Karpas-422 (cell line): ENCODE results near the gene UNC13D. TPM values are rescaled to one million over a fixed set of nuclear protein-coding genes. Genes with fewer than 3 reads are reported as not detected.
"Not testable (repeated sequence)": the region's sequence is repeated elsewhere in the genome, so short reads cannot be mapped to it uniquely, and the experiment has no call there.

Experiments used
- DNase-seq: peaks from one replicate; pipeline ENCODE4 v3.0.0-alpha.2; 2015
- H2AFZ ChIP-seq: fragments of 200-600 bp; sonication (generic); 2 replicates; pipeline ENCODE4 v1.6.1; 2014; ENCODE audit warnings: antibody characterized with exemption, low read length, mixed read lengths
- H3K27ac ChIP-seq: fragments of 200-600 bp; sonication (generic); 2 replicates; pipeline ENCODE4 v1.5.1; 2014; ENCODE audit warnings: mild to moderate bottlenecking, low read length, moderate library complexity
- H3K27me3 ChIP-seq: fragments of 200-600 bp; sonication (generic); 2 replicates; pipeline ENCODE4 v1.6.1; 2014; ENCODE audit warnings: low read length, mixed read lengths
- H3K36me3 ChIP-seq: fragments of 200-600 bp; sonication (generic); 2 replicates; pipeline ENCODE4 v1.6.1; 2014; ENCODE audit warnings: low read length, mixed read lengths; ENCODE audit not compliant: insufficient read depth
- H3K4me1 ChIP-seq: fragments of 200-600 bp; sonication (generic); 2 replicates; pipeline ENCODE4 v1.6.1; 2014; ENCODE audit warnings: mild to moderate bottlenecking, low read length, mixed read lengths
- H3K4me2 ChIP-seq: fragments of 200-600 bp; sonication (generic); 2 replicates; pipeline ENCODE4 v1.6.1; 2014; ENCODE audit warnings: low read length, low read depth, mild to moderate bottlenecking; ENCODE audit not compliant: poor library complexity, severe bottlenecking
- H3K4me3 ChIP-seq: fragments of 200-600 bp; sonication (generic); 2 replicates; pipeline ENCODE4 v1.5.1; 2014; ENCODE audit warnings: mild to moderate bottlenecking, antibody characterized with exemption, low read length, mixed read lengths
- H3K79me2 ChIP-seq: fragments of 200-600 bp; sonication (generic); 2 replicates; pipeline ENCODE4 v1.6.1; 2014; ENCODE audit warnings: mild to moderate bottlenecking, low read length, mixed read lengths
- H3K9ac ChIP-seq: fragments of 200-600 bp; sonication (generic); 2 replicates; pipeline ENCODE4 v1.6.0; 2014; ENCODE audit warnings: low read length
- H3K9me2 ChIP-seq: fragments of 200-600 bp; sonication (generic), shearing (Covaris generic); replicated peaks from 2 replicates; pipeline ENCODE4 v1.6.0; 2014; ENCODE audit warnings: mild to moderate bottlenecking, low read length, moderate library complexity; ENCODE audit not compliant: insufficient read depth
- H3K9me3 ChIP-seq: fragments of 300-700, 200-600 bp; sonication (generic); 2 replicates; pipeline ENCODE4 v1.6.1; 2014; ENCODE audit warnings: low read length, mixed read lengths
- H4K20me1 ChIP-seq: fragments of 200-600 bp; sonication (generic); 2 replicates; pipeline ENCODE4 v1.6.1; 2014; ENCODE audit warnings: mild to moderate bottlenecking, antibody characterized with exemption, low read length, low read depth; ENCODE audit not compliant: insufficient read depth
- total RNA-seq: library from RNA; depleted of rRNA; stranded (reverse); fragments of >200 nt; shearing (Covaris generic); gene quantifications from 2 replicates; pipeline ENCODE4 v1.2.3, GENCODE V29; 2014; ENCODE audit warnings: low replicate concordance

UNC13D gene
- total RNA-seq, 1 experiment from 2014 or later = 30.9 TPM

GRCh38 chr17:75784473-75785015 lies 59.7 kb downstream of the UNC13D start, which contains the start of gene UNK:
Gene UNK (plus strand): TSS chr17:75784806. CDS start chr17:75784881, 75 bp downstream.
- Histone ChIP-seq H3K4me3 (peak within 1 kb of the TSS; percentile 85), H3K79me2 (peaks cover 45% of the 10 kb centered on the region), H3K4me2 (peak within 1 kb of the TSS; percentile 89), H2AFZ (peak within 1 kb of the TSS; percentile 60; the same call in 1 of the 2 replicates), H3K27ac (peak within 1 kb of the TSS; percentile 95), H3K27me3 (no peaks in the 10 kb centered on the region), H4K20me1 (no peaks in the 10 kb centered on the region), H3K9me2 (no peaks in the 10 kb centered on the region), H3K36me3 (peaks cover 4% of the 10 kb centered on the region; the same call in 1 of the 2 replicates), H3K4me1 (peaks cover 56% of the 10 kb centered on the region), H3K9ac (peak within 1 kb of the TSS; percentile 93), H3K9me3 (no peaks in the 10 kb centered on the region)
- peak; percentile 99 for DNase-seq

- Histone ChIP-seq H3K9me2 (no peaks in the 10 kb centered on the region), H3K36me3 (peaks cover 4% of the 10 kb centered on the region), H3K4me3 (peak overlapping the region; percentile 85), H3K4me2 (peak overlapping the region; percentile 89), H3K4me1 (peaks cover 56% of the 10 kb centered on the region), H3K27ac (peak overlapping the region; percentile 95), H4K20me1 (peaks cover 6% of the 10 kb centered on the region), H2AFZ (peak overlapping the region; percentile 7; the same call in 1 of the 2 replicates), H3K27me3 (no peaks in the 10 kb centered on the region), H3K79me2 (peaks cover 45% of the 10 kb centered on the region), H3K9me3 (no peaks in the 10 kb centered on the region), H3K9ac (peak overlapping the region; percentile 93)
- no peak for DNase-seq
These were observed 60.3 kb downstream of the UNC13D start for GRCh38 chr17:75783803-75784472.

- H3K27ac ChIP-seq = peak overlapping the region; percentile 95
- H3K9me3 ChIP-seq = no peaks in the 10 kb centered on the region
- peaks cover 62% of the 10 kb centered on the region for H3K4me1 ChIP-seq
- H2AFZ ChIP-seq = peak overlapping the region; percentile 87
- peak overlapping the region; percentile 89 for H3K4me2 ChIP-seq
- H3K27me3 ChIP-seq = no peaks in the 10 kb centered on the region
- peaks cover 10% of the 10 kb centered on the region for H3K36me3 ChIP-seq
- peaks cover 13% of the 10 kb centered on the region for H4K20me1 ChIP-seq
- peak; percentile 88 for DNase-seq
- H3K4me3 ChIP-seq = peak overlapping the region; percentile 85
- peaks cover 46% of the 10 kb centered on the region for H3K79me2 ChIP-seq
- H3K9ac ChIP-seq = peak overlapping the region; percentile 93
- no peaks in the 10 kb centered on the region for H3K9me2 ChIP-seq
These were observed 61.0 kb downstream of the UNC13D start for GRCh38 chr17:75783069-75783783.

- Histone ChIP-seq H3K27me3 (no peaks in the 10 kb centered on the region), H4K20me1 (peaks cover 32% of the 10 kb centered on the region), H3K9ac (peak overlapping the region; percentile 61), H3K4me2 (peak overlapping the region; percentile 76), H3K9me2 (no peaks in the 10 kb centered on the region), H3K9me3 (no peaks in the 10 kb centered on the region), H2AFZ (no peak overlapping the region), H3K4me1 (peaks cover 54% of the 10 kb centered on the region), H3K27ac (peak overlapping the region; percentile 95), H3K4me3 (peak overlapping the region; percentile 46), H3K79me2 (peaks cover 18% of the 10 kb centered on the region), H3K36me3 (peaks cover 21% of the 10 kb centered on the region)
- no peak for DNase-seq
These were observed 64.0 kb downstream of the UNC13D start for GRCh38 chr17:75779987-75780889.

- H3K9ac ChIP-seq = peak overlapping the region; percentile 97
- no peaks in the 10 kb centered on the region for H3K9me3 ChIP-seq
- H3K27me3 ChIP-seq = no peaks in the 10 kb centered on the region
- H3K79me2 ChIP-seq = peaks cover 14% of the 10 kb centered on the region
- no peak overlapping the region for H2AFZ ChIP-seq
- H3K4me3 ChIP-seq = peak overlapping the region; percentile 91
- peaks cover 52% of the 10 kb centered on the region for H3K4me1 ChIP-seq
- no peaks in the 10 kb centered on the region for H3K9me2 ChIP-seq
- H3K4me2 ChIP-seq = peak overlapping the region; percentile 95
- H3K27ac ChIP-seq = peak overlapping the region; percentile 83
- H3K36me3 ChIP-seq = peaks cover 21% of the 10 kb centered on the region
- DNase-seq = peak; percentile 100
- H4K20me1 ChIP-seq = peaks cover 32% of the 10 kb centered on the region
These were observed 64.8 kb downstream of the UNC13D start for GRCh38 chr17:75779250-75779986.

- peaks cover 14% of the 10 kb centered on the region for H3K79me2 ChIP-seq
- peak overlapping the region; percentile 95 for H3K4me2 ChIP-seq
- no peak overlapping the region for H2AFZ ChIP-seq
- peak overlapping the region; percentile 97 for H3K9ac ChIP-seq
- H3K4me3 ChIP-seq = peak overlapping the region; percentile 91
- H3K4me1 ChIP-seq = peaks cover 48% of the 10 kb centered on the region
- no peaks in the 10 kb centered on the region for H3K9me3 ChIP-seq
- peaks cover 21% of the 10 kb centered on the region for H3K36me3 ChIP-seq
- H3K27me3 ChIP-seq = no peaks in the 10 kb centered on the region
- no peaks in the 10 kb centered on the region for H3K9me2 ChIP-seq
- DNase-seq = peak; percentile 80
- H3K27ac ChIP-seq = peak overlapping the region; percentile 83
- peaks cover 32% of the 10 kb centered on the region for H4K20me1 ChIP-seq
These were observed 65.3 kb downstream of the UNC13D start for GRCh38 chr17:75778861-75779249.

- Histone ChIP-seq H3K4me1 (peaks cover 42% of the 10 kb centered on the region), H3K36me3 (peaks cover 21% of the 10 kb centered on the region), H3K4me2 (peak overlapping the region; percentile 95), H3K27ac (peak overlapping the region; percentile 83), H3K9ac (peak overlapping the region; percentile 97), H4K20me1 (peaks cover 32% of the 10 kb centered on the region), H3K4me3 (peak overlapping the region; percentile 91), H3K79me2 (peaks cover 14% of the 10 kb centered on the region)
- DNase-seq, H3K27me3 ChIP-seq, H3K9me3 ChIP-seq, H2AFZ ChIP-seq, H3K9me2 ChIP-seq: not testable (repeated sequence)
These were observed 65.9 kb downstream of the UNC13D start for GRCh38 chr17:75778066-75778860.
